BJ (cell line): Measurements from ENCODE around the gene SORL1. TPM values are rescaled to one million over a fixed set of nuclear protein-coding genes. Genes with fewer than 3 reads are reported as not detected.

Experiments
- CTCF ChIA-PET: fragments of 350-600 bp; formaldehyde crosslinking; extraction: SDS; loops from one replicate; lab custom pipeline; 2021; ENCODE audit warnings: antibody characterized with exemption, inconsistent platforms; lab: Yijun Ruan, JAX
- POLR2A ChIA-PET: fragments of 300-600 bp; sonication (Branson Sonifier 250); formaldehyde crosslinking; extraction: SDS; loops from one replicate; lab custom pipeline; 2021; ENCODE audit warnings: antibody characterized with exemption; lab: Charles Lee
- DNase-seq: peaks from one replicate; pipeline ENCODE4 v3.0.0-alpha.2; 2011; ENCODE audit warnings: low read depth
- H3K27me3 ChIP-seq: 2 replicates; pipeline ENCODE4 v1.6.0; 2011; ENCODE audit warnings: low read length; ENCODE audit not compliant: control insufficient read depth, insufficient read depth
- H3K36me3 ChIP-seq: 2 replicates; pipeline ENCODE4 v1.5.1; 2011; ENCODE audit warnings: low read length; ENCODE audit not compliant: control insufficient read depth, insufficient read depth
- H3K4me3 ChIP-seq: 2 replicates; pipeline ENCODE4 v1.5.1; 2011; ENCODE audit warnings: low read depth, mild to moderate bottlenecking, control low read depth, low read length
- polyA plus RNA-seq: library from polyadenylated mRNA; depleted of rRNA; stranded (reverse); fragments of >200 nt; gene quantifications from 2 replicates; pipeline ENCODE4 v1.2.3, GENCODE V29; 2011
- TF ChIP-seq, protein P1 (sequence below): IDR thresholded peaks from 2 replicates; pipeline ENCODE4 v1.5.1; 2011; ENCODE audit warnings: low read depth, mild to moderate bottlenecking, control low read depth, inconsistent platforms, low read length, moderate library complexity; ENCODE audit not compliant: insufficient read depth

SORL1 gene
- polyA plus RNA-seq, 1 experiment: 1.4 TPM

DNA sequence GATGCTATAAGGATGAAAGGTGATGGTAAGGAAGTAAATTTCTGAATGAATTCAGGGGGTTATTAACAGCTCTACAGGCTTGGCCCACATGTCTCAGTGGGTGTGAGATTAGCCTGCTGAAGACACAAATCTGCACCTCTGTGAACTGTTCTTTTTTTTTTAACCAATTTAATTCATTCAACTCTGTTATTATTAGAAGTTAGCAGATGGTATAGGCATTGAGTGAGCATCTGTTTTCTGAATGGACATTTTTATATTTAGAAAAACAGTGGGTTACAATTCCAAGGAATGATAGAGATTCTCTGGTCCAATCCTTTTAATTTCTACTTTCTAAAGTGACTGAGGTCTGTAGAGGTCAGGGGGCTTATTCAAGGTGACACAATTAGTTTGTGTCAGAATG is 122.7 kb downstream of the SORL1 start:
- TF ChIP-seq, protein P1, sequence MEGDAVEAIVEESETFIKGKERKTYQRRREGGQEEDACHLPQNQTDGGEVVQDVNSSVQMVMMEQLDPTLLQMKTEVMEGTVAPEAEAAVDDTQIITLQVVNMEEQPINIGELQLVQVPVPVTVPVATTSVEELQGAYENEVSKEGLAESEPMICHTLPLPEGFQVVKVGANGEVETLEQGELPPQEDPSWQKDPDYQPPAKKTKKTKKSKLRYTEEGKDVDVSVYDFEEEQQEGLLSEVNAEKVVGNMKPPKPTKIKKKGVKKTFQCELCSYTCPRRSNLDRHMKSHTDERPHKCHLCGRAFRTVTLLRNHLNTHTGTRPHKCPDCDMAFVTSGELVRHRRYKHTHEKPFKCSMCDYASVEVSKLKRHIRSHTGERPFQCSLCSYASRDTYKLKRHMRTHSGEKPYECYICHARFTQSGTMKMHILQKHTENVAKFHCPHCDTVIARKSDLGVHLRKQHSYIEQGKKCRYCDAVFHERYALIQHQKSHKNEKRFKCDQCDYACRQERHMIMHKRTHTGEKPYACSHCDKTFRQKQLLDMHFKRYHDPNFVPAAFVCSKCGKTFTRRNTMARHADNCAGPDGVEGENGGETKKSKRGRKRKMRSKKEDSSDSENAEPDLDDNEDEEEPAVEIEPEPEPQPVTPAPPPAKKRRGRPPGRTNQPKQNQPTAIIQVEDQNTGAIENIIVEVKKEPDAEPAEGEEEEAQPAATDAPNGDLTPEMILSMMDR: no peak
- ChIA-PET CTCF (no interaction called here), POLR2A (no interaction called here)
- H3K4me3 ChIP-seq: no peak overlapping the region
- no peak for DNase-seq
- H3K36me3 ChIP-seq: no peaks in the 10 kb centered on the region
- H3K27me3 ChIP-seq: no peaks in the 10 kb centered on the region; the same call in 1 of the 2 replicates

- DNase-seq: peak; percentile 23
- ChIA-PET CTCF (no interaction called here), POLR2A (no interaction called here)
- TF ChIP-seq, protein P1: no peak
- H3K27me3 ChIP-seq: no peaks in the 10 kb centered on the region; the same call in 1 of the 2 replicates
- no peak overlapping the region for H3K4me3 ChIP-seq
- no peaks in the 10 kb centered on the region for H3K36me3 ChIP-seq
These were observed 123.3 kb downstream of the SORL1 start for GRCh38 chr11:121575250-121575962.

DNA sequence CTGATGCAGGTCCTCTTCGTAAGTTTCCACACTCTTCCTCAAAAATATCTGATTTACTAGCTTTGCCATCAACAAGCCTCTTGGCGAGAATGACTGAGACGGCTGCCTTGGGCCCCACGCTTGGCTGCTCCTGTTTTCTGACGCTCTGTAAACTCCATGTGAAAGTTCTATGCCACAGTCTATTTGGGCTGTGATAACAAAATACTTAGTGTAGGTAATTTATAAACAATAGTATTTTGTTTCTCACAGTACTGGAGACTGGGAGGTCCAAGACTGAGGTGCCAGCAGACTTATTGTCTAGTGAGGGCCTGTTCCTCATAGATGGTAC is 123.8 kb downstream of the SORL1 start:
- TF ChIP-seq, protein P1: no peak
- no peak overlapping the region for H3K4me3 ChIP-seq
- no peaks in the 10 kb centered on the region; the same call in 1 of the 2 replicates for H3K27me3 ChIP-seq
- ChIA-PET CTCF (no interaction called here), POLR2A (no interaction called here)
- no peaks in the 10 kb centered on the region for H3K36me3 ChIP-seq
- DNase-seq: no peak

DNA sequence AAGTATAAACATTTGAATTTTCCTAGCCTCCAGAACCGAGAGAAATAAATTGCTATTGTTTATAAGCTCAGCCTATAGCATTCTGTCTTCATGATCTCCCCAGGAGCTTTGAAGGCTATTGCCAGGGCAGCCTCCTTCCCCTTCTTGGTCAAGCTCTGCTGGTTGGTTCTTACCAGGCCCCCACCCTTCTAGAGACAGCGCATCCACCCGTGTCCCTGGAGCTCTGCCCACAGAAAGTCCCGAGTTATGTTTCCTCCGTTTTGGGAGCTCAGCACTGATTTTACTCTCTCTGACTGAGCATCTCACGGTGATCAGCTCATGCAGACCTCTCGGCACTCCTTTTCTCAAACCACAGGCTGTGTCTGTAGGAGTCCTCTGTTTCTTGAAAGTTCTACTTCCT is 124.4 kb downstream of the SORL1 start:
- H3K27me3 ChIP-seq: no peaks in the 10 kb centered on the region; the same call in 1 of the 2 replicates
- POLR2A ChIA-PET: no interaction called here
- CTCF ChIA-PET: interaction anchor here (1.0 to 2.3 kb wide), 2 partner anchors 11 to 125 kb away, joined by 3 to 7 read pairs; no protein-coding TSS in a partner anchor
- H3K4me3 ChIP-seq: no peak overlapping the region
- no peaks in the 10 kb centered on the region for H3K36me3 ChIP-seq
- TF ChIP-seq, protein P1: no peak
- no peak for DNase-seq

GRCh38 chr11:121577106-121577848 is 125.2 kb downstream of the SORL1 start:
- no peaks in the 10 kb centered on the region; the same call in 1 of the 2 replicates for H3K27me3 ChIP-seq
- POLR2A ChIA-PET: no interaction called here
- TF ChIP-seq, protein P1: no peak
- no peak for DNase-seq
- no peaks in the 10 kb centered on the region for H3K36me3 ChIP-seq
- H3K4me3 ChIP-seq: no peak overlapping the region
- CTCF ChIA-PET: interaction anchor here (0.9 to 2.3 kb wide), 4 partner anchors 11 to 126 kb away, joined by 3 to 7 read pairs (median 3); partner anchors contain the start of gene SORL1
